SU-DHL-6 (cell line): ENCODE results near the gene CLUH.

Experiments
- EZH2phosphoT487 ChIP-seq: fragments of 200-600 bp; sonication (generic), shearing (Covaris generic); conservative IDR thresholded peaks from 2 replicates; pipeline ENCODE4 v1.6.1; 2018; ENCODE audit warnings: mild to moderate bottlenecking, antibody characterized with exemption, low read length, moderate library complexity, mixed read lengths
- TF ChIP-seq, protein P1 (sequence below): fragments of 200-600 bp; sonication (generic); IDR thresholded peaks from one replicate; pipeline ENCODE4 v1.5.1; 2017; ENCODE audit warnings: antibody characterized with exemption, mild to moderate bottlenecking, low read length, moderate library complexity; ENCODE audit not compliant: insufficient read depth, poor library complexity, severe bottlenecking

DNA sequence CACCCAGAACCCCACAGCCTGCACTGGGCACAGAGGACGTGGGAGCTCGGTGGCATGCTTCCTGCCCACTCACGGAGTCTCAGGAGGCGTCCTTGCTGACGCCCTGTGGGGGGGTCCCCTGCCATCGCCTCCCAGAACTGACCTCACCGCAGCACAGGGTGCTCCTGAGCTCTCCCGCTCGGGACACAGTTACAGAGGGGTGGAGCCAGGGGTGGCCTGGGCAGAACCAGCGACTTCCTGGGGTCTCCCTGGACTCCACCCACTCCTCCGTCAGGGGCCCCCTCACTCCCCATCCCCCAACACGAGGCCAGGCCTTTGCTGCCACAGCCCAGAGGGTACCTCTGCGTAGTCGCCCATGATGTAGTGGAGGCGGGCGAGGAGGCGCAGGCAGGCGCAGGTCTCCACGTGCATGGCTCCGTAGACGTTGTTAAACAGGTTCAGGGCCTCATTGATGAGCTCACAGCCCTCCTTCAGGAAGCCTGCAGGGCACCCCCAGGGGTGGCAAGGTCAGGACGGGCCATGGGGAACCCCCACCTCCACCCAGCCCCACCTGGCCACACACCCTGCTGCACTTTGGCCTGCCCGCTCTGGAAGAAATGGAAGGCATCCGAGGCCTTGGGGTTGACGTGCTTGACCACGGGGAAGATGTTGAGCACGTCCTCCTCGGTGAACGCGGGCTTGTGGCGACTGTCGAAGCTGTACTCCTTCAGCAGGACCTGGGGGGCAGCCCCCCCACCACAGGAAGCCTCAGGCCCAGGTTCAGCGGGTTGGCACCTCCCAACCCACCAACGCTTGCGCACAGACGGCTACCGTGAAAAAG is 17.8 kb downstream of the CLUH start:
- TF ChIP-seq, protein P1, sequence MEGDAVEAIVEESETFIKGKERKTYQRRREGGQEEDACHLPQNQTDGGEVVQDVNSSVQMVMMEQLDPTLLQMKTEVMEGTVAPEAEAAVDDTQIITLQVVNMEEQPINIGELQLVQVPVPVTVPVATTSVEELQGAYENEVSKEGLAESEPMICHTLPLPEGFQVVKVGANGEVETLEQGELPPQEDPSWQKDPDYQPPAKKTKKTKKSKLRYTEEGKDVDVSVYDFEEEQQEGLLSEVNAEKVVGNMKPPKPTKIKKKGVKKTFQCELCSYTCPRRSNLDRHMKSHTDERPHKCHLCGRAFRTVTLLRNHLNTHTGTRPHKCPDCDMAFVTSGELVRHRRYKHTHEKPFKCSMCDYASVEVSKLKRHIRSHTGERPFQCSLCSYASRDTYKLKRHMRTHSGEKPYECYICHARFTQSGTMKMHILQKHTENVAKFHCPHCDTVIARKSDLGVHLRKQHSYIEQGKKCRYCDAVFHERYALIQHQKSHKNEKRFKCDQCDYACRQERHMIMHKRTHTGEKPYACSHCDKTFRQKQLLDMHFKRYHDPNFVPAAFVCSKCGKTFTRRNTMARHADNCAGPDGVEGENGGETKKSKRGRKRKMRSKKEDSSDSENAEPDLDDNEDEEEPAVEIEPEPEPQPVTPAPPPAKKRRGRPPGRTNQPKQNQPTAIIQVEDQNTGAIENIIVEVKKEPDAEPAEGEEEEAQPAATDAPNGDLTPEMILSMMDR, result no peak
- TF ChIP-seq EZH2phosphoT487, result no peak
